HG03575 (cell line): ENCODE data around the gene LMTK2.

ENCODE experiments used
- ATAC-seq: cut with Tn5 transposase; IDR thresholded peaks from one replicate; pipeline ENCODE4 v1.9.1; 2021; ENCODE audit not compliant: unreplicated experiment, insufficient number of reproducible peaks, low FRiP score; ENCODE audit errors: extremely low read depth

LMTK2 gene

GRCh38 chr7:98193474-98194180 is 87.0 kb downstream of the LMTK2 start:
- no peak for ATAC-seq

- ATAC-seq: no peak
Measured at GRCh38 chr7:98194186-98194585, 87.5 kb downstream of the LMTK2 start.

- ATAC-seq: no peak
Measured at GRCh38 chr7:98194672-98195457, 88.2 kb downstream of the LMTK2 start.

- ATAC-seq: no peak
Measured at GRCh38 chr7:98196706-98197605, 90.3 kb downstream of the LMTK2 start.

GRCh38 chr7:98199131-98199530 is 92.5 kb downstream of the LMTK2 start:
- no peak for ATAC-seq

- ATAC-seq: peak; percentile 33
Measured at GRCh38 chr7:98200364-98200763, 93.7 kb downstream of the LMTK2 start.

GRCh38 chr7:98202367-98203195 is 95.9 kb downstream of the LMTK2 start:
- peak; percentile 76 for ATAC-seq

- ATAC-seq: no peak
Measured at GRCh38 chr7:98203261-98203963, 96.8 kb downstream of the LMTK2 start.

- ATAC-seq: no peak
Measured at GRCh38 chr7:98203964-98204605, 97.4 kb downstream of the LMTK2 start.

GRCh38 chr7:98204670-98205069 is 98.0 kb downstream of the LMTK2 start:
- no peak for ATAC-seq

GRCh38 chr7:98205162-98205845 is 98.6 kb downstream of the LMTK2 start:
- no peak for ATAC-seq

- no peak for ATAC-seq
Measured at GRCh38 chr7:98206451-98207330, 100.0 kb downstream of the LMTK2 start.

GRCh38 chr7:98209166-98209920 is 102.7 kb downstream of the LMTK2 start:
- no peak for ATAC-seq

GRCh38 chr7:98210513-98211220 is 104.0 kb downstream of the LMTK2 start:
- no peak for ATAC-seq

GRCh38 chr7:98211221-98211675 is 104.6 kb downstream of the LMTK2 start, which contains the start of gene BHLHA15:
Gene BHLHA15 (plus strand): TSS chr7:98211439. CDS start chr7:98212310, 871 bp downstream.
- ATAC-seq: no peak
